ENCODE data around the gene STRADA.

Gene STRADA

DNA sequence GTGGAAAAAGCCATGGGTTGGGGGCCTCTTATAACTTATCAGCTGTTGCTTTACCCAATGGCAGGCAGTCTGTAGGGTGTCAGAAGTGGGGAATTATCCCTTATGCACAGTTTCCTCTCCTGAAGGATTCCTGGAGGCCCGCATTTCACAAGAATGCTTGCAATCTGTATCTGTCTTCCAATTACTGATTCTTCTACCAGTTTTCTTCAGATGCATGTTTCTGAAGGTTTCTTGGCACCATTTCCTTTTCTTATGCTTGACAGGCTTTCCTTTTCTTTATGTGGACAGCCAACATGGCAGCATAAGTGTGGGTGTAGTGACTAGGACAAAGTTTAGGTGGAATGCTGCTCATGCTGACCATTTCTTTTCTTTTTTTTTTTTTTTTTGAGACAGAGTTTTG, 83.2 kb downstream of the STRADA start:
- Histone ChIP-seq H3K27me3 (ENCODE audit: control insufficient read depth, insufficient read depth, low read length) (no peaks in the 10 kb centered on the region), H3K4me3 (ENCODE audit: low read depth, low read length) (no peak overlapping the region), H3K4me1 (ENCODE audit: control insufficient read depth, insufficient read depth, low read length) (no peaks in the 10 kb centered on the region), H3K36me3 (ENCODE audit: control insufficient read depth, insufficient read depth, low read length) (peaks cover 14% of the 10 kb centered on the region), H3K27ac (ENCODE audit: low read depth, low read length) (no peak overlapping the region), H3K9ac (ENCODE audit: low read depth, low read length) (no peak overlapping the region), H3K9me3 (ENCODE audit: control insufficient read depth, insufficient read depth, low read length) (no peaks in the 10 kb centered on the region)

- H3K36me3 ChIP-seq (ENCODE audit: control insufficient read depth, insufficient read depth, low read length), result peaks cover 19% of the 10 kb centered on the region
Measured at GRCh38 chr17:63657786-63658185, 83.8 kb downstream of the STRADA start.

GRCh38 chr17:63653050-63653449, 88.5 kb downstream of the STRADA start:
- Histone ChIP-seq H3K27ac (ENCODE audit: low read depth, low read length) (no peak overlapping the region), H3K4me1 (ENCODE audit: control insufficient read depth, insufficient read depth, low read length) (peaks cover 3% of the 10 kb centered on the region; the same call in 1 of the 2 replicates), H3K36me3 (ENCODE audit: control insufficient read depth, insufficient read depth, low read length) (peaks cover 23% of the 10 kb centered on the region), H3K9ac (ENCODE audit: low read depth, low read length) (no peak overlapping the region), H3K9me3 (ENCODE audit: control insufficient read depth, insufficient read depth, low read length) (no peaks in the 10 kb centered on the region), H3K4me3 (ENCODE audit: low read depth, low read length) (no peak overlapping the region), H3K27me3 (ENCODE audit: control insufficient read depth, insufficient read depth, low read length) (no peaks in the 10 kb centered on the region)

More at GRCh38 chr17:63657786-63658185, 83.8 kb downstream of the STRADA start:
- Histone ChIP-seq H3K9me3 (ENCODE audit: control insufficient read depth, insufficient read depth, low read length) (no peaks in the 10 kb centered on the region), H3K4me3 (ENCODE audit: low read depth, low read length) (no peak overlapping the region), H3K4me1 (ENCODE audit: control insufficient read depth, insufficient read depth, low read length) (no peaks in the 10 kb centered on the region), H3K9ac (ENCODE audit: low read depth, low read length) (no peak overlapping the region), H3K27me3 (ENCODE audit: control insufficient read depth, insufficient read depth, low read length) (no peaks in the 10 kb centered on the region), H3K27ac (ENCODE audit: low read depth, low read length) (no peak overlapping the region)

All from HUES48 (cell line).